Tibial nerve (tissue), 4 donors: ENCODE data around the gene UBAP1L.

ENCODE experiments used
- CTCF ChIP-seq, 5 experiments: fragments of 200-600 bp in 3 of 5; fragments of 450-650 bp in 2 of 5; sonication (generic) in 3 of 5; IDR thresholded peaks; one replicate each; pipeline ENCODE4 v1.5.1; 2016 to 2019; ENCODE audit warnings: antibody characterized with exemption in 5 of 5, mild to moderate bottlenecking in 3 of 5, moderate library complexity in 2 of 5
- EP300 ChIP-seq, 2 donors: sonication (generic); formaldehyde crosslinking; IDR thresholded peaks; one replicate each; pipeline ENCODE4 v1.6.1; 2017; ENCODE audit warnings: antibody characterized with exemption in 2 of 2, mild to moderate bottlenecking in 1 of 2
- POLR2A ChIP-seq, 2 donors: fragments of 450-650 bp; IDR thresholded peaks; one replicate each; pipeline ENCODE4 v1.6.1; 2017; ENCODE audit warnings: antibody characterized with exemption in 2 of 2, mild to moderate bottlenecking in 2 of 2, moderate library complexity in 2 of 2

DNA sequence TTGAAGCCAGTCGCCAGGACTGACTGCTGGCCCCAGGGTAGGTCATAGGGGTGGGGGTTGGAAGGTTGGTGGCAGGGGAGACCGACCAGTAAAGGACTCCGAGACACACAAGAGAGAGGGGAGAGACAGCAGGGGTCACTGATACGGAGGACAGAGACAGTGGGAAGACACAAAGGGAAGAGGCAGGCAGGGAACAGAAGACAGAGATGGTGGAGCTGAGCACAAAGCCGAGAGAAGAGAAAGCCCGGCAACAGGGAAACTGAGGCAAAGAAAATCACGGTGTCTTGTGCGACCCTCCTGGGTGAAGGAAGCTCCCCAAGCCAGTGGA is 47.7 kb downstream of the UBAP1L start:
- TF ChIP-seq POLR2A (IDR thresholded peaks at IDR 0.05) (no peak), CTCF (IDR thresholded peaks at IDR 0.05) (no peak), EP300 (IDR thresholded peaks at IDR 0.05) (no peak)
